ENCODE measurements around the gene ZGPAT.
"Not testable (repeated sequence)": the region's sequence is repeated elsewhere in the genome, so short reads cannot be mapped to it uniquely, and the experiment has no call there.

Gene ZGPAT

DNA sequence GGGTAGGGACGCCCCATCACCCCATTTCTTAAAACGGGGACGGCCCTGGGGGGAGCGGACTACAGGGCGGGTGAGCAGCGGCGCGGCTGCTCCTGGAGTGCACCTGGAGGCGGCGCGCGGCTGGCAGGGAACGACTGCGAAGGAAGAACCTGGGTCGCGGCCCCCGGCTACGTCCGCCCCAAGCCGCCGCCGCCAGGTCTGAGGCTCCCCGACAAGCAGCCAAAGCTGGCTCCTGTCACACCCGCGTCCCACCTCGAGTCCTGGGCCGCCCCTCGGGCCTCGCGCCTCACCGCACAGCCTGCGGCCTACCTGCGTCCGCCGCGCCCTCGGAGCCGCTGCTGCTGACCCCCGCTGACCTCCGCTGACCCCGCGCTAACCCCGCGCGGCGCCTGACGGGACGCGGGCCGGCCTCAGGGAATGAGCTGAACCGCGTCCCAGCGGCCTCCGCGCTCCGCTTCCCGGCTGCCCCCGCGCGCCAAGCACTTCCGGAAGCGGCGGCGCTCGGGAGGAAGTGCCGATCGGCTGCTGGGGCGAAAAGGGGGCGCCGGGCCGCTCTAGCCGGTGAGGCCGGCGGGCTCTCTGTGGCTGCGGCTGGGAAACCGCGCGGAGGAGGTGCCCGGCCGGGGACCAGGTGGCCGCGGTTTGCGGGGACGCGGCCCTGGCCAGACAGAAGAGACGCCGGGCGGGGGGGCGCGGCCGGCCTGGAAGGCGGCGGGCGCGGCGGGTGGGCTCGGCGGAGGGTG lies at the start of gene ZGPAT, which contains the start of gene ARFRP1:
Gene ZGPAT (plus strand): TSS at position 482 of the 743 bp plus-strand sequence. CDS start 542 bp downstream, outside the sequence.
Gene ARFRP1 (minus strand): TSS at position 419 of the 743 bp plus-strand sequence. CDS start 885 bp downstream, outside the sequence.
- peaks cover 4% of the 10 kb centered on the region for H3K4me1 ChIP-seq
- H3K9me3 ChIP-seq = no peaks in the 10 kb centered on the region
- no peaks in the 10 kb centered on the region for H3K27me3 ChIP-seq (ENCODE audit: low read depth)
- in situ Hi-C loops (cut with MboI; ENCODE audit: low sequenced_read_pairs) = no loop called here
- peaks cover 64% of the 10 kb centered on the region for H3K36me3 ChIP-seq (replicated peaks)
- DNase-seq (ENCODE audit: low spot score in 2 of 2) = peak; percentile 73 to 86
- peak within 1 kb of the TSS; percentile 78 for H3K4me3 ChIP-seq

DNA sequence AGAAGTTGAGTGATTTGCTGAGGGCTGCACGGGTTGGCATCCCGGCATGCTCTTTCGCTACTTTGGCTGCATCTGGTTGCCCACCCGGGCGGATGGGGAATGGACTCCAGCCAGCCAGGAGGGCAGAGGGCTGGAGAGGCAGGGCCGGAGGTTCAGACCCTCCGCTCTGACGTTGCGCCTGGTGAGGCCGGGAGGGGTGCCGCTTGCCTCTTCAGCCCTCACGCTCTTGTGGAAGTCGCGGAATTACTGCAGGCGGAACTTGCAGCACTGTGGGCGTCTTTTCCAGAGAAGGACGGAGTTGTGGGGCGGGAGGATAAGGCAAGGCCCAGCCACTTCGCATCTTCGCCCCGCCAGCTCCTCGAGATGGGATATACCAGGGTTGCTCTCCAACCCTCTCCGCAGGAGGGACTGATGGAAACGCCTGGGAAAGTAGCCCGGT lies 49.1 kb upstream of the ZGPAT start:
- DNase-seq (ENCODE audit: low spot score in 2 of 2) = peak in 1 of 2 experiments; percentile 37
- Histone ChIP-seq H3K36me3 (replicated peaks) (peaks cover 20% of the 10 kb centered on the region), H3K9me3 (no peaks in the 10 kb centered on the region), H3K4me3 (peak overlapping the region; percentile 96), H3K4me1 (peaks cover 14% of the 10 kb centered on the region), H3K27me3 (ENCODE audit: low read depth) (no peaks in the 10 kb centered on the region)
- in situ Hi-C loops (cut with MboI; ENCODE audit: low sequenced_read_pairs) = no loop called here

DNA sequence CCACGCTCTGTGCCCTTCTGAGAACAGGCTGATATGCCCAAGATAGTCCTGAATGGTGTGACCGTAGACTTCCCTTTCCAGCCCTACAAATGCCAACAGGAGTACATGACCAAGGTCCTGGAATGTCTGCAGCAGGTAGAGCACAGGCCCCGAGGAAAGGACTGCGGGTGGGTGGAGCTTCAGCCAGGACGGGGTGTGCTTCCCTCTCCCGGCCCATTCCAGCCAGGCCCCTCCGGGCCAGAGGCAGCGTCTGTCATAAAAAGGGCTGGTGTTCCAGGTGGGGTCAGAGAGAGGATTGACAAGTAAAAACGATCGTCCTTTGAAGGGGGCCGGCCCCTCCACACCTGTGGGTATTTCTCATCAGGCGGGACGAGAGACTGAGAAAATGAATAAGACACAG lies 48.5 kb upstream of the ZGPAT start:
- Histone ChIP-seq H3K36me3 (replicated peaks) (peaks cover 23% of the 10 kb centered on the region), H3K4me3 (peak overlapping the region; percentile 96), H3K4me1 (peaks cover 8% of the 10 kb centered on the region), H3K27me3 (ENCODE audit: low read depth) (no peaks in the 10 kb centered on the region), H3K9me3 (no peaks in the 10 kb centered on the region)
- DNase-seq (ENCODE audit: low spot score in 2 of 2) = no peak
- in situ Hi-C loops (cut with MboI; ENCODE audit: low sequenced_read_pairs) = no loop called here

- in situ Hi-C loops (cut with MboI; ENCODE audit: low sequenced_read_pairs); H3K9me3 ChIP-seq; DNase-seq (ENCODE audit: low spot score in 2 of 2); H3K4me1 ChIP-seq; H3K4me3 ChIP-seq; H3K27me3 ChIP-seq (ENCODE audit: low read depth): not testable (repeated sequence)
- peaks cover 24% of the 10 kb centered on the region for H3K36me3 ChIP-seq (replicated peaks)
Measured at GRCh38 chr20:63660174-63660573, 47.7 kb upstream of the ZGPAT start.

GRCh38 chr20:63660622-63661021 lies 47.2 kb upstream of the ZGPAT start:
- peaks cover 8% of the 10 kb centered on the region; the same call in 1 of the 2 replicates for H3K4me1 ChIP-seq
- H3K36me3 ChIP-seq (replicated peaks) = peaks cover 26% of the 10 kb centered on the region
- H3K27me3 ChIP-seq (ENCODE audit: low read depth) = no peaks in the 10 kb centered on the region
- H3K9me3 ChIP-seq = no peaks in the 10 kb centered on the region
- no peak overlapping the region for H3K4me3 ChIP-seq
- in situ Hi-C loops (cut with MboI; ENCODE audit: low sequenced_read_pairs) = no loop called here
- DNase-seq (ENCODE audit: low spot score in 2 of 2) = no peak

DNA sequence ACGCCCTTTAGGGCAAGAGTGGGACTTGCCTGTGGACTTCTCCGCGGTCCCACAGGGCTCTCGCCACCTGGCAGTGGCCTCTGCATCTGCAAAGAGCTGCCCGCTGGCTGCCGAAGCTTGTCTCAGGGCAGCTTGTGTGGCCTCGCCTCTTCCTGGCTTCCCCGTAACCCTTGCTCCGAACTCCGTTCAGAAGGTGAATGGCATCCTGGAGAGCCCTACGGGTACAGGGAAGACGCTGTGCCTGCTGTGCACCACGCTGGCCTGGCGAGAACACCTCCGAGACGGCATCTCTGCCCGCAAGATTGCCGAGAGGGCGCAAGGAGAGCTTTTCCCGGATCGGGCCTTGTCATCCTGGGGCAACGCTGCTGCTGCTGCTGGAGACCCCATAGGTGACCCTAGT lies 46.7 kb upstream of the ZGPAT start:
- Histone ChIP-seq H3K4me1 (peaks cover 8% of the 10 kb centered on the region; the same call in 1 of the 2 replicates), H3K27me3 (ENCODE audit: low read depth) (no peaks in the 10 kb centered on the region), H3K9me3 (no peaks in the 10 kb centered on the region), H3K4me3 (no peak overlapping the region), H3K36me3 (replicated peaks) (peaks cover 29% of the 10 kb centered on the region)
- in situ Hi-C loops (cut with MboI; ENCODE audit: low sequenced_read_pairs) = no loop called here
- DNase-seq (ENCODE audit: low spot score in 2 of 2) = no peak

GRCh38 chr20:63661959-63662812 lies 45.7 kb upstream of the ZGPAT start:
- H3K36me3 ChIP-seq (replicated peaks) = peaks cover 36% of the 10 kb centered on the region
- H3K27me3 ChIP-seq (ENCODE audit: low read depth) = no peaks in the 10 kb centered on the region
- peaks cover 5% of the 10 kb centered on the region; the same call in 1 of the 2 replicates for H3K4me1 ChIP-seq
- no peaks in the 10 kb centered on the region for H3K9me3 ChIP-seq
- in situ Hi-C loops (cut with MboI; ENCODE audit: low sequenced_read_pairs) = no loop called here
- no peak overlapping the region for H3K4me3 ChIP-seq
- DNase-seq (ENCODE audit: low spot score in 2 of 2) = no peak

GRCh38 chr20:63662813-63663189 lies 45.0 kb upstream of the ZGPAT start:
- 0 out of 2 replicates have a peak, but pooled peaks cover 2% of the 10 kb centered on the region for H3K4me1 ChIP-seq
- H3K9me3 ChIP-seq = no peaks in the 10 kb centered on the region
- DNase-seq (ENCODE audit: low spot score in 2 of 2) = no peak
- no peaks in the 10 kb centered on the region for H3K27me3 ChIP-seq (ENCODE audit: low read depth)
- H3K4me3 ChIP-seq = no peak overlapping the region
- in situ Hi-C loops (cut with MboI; ENCODE audit: low sequenced_read_pairs) = no loop called here
- peaks cover 41% of the 10 kb centered on the region for H3K36me3 ChIP-seq (replicated peaks)

DNA sequence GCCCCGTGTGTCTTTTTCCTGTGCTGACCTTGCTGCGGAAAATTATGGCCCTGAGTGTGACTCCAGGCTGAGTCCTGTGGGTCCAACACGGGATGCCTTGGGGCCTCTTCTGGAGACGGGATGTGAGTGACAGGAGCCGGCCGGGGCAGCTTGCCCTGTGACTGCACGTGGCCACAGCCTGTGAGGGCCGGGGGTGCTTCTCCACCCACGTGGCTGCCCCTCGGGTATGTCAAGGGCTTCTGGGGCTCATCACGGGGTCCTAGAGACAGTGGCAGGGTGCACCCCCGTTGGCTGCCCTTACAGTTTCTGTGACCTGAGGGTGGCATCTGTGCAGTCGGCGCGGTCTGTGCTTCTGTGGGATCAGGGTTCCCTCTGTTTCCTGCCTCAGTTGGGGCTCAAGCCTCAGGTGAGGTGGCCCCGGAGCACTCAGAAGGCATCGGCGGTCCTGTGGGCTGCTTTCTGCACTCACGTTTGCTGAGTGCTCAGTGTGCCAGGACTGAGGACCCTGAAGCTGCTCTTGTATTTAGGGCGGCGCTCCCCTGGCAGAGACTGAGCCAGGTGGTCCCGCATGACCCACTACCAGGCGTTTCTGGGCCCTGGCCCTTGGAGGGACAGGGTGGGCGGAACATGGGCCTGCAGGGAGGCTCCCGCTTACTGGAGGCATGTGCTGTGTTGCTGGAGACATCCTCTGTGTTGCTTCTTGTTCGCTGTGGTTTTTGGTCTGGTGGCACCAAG lies 44.3 kb upstream of the ZGPAT start:
- peaks cover 43% of the 10 kb centered on the region for H3K36me3 ChIP-seq (replicated peaks)
- no peaks in the 10 kb centered on the region for H3K9me3 ChIP-seq
- H3K4me3 ChIP-seq = no peak overlapping the region
- no peaks in the 10 kb centered on the region for H3K27me3 ChIP-seq (ENCODE audit: low read depth)
- in situ Hi-C loops (cut with MboI; ENCODE audit: low sequenced_read_pairs) = no loop called here
- 0 out of 2 replicates have a peak, but pooled peaks cover 2% of the 10 kb centered on the region for H3K4me1 ChIP-seq
- no peak for DNase-seq (ENCODE audit: low spot score in 2 of 2)

DNA sequence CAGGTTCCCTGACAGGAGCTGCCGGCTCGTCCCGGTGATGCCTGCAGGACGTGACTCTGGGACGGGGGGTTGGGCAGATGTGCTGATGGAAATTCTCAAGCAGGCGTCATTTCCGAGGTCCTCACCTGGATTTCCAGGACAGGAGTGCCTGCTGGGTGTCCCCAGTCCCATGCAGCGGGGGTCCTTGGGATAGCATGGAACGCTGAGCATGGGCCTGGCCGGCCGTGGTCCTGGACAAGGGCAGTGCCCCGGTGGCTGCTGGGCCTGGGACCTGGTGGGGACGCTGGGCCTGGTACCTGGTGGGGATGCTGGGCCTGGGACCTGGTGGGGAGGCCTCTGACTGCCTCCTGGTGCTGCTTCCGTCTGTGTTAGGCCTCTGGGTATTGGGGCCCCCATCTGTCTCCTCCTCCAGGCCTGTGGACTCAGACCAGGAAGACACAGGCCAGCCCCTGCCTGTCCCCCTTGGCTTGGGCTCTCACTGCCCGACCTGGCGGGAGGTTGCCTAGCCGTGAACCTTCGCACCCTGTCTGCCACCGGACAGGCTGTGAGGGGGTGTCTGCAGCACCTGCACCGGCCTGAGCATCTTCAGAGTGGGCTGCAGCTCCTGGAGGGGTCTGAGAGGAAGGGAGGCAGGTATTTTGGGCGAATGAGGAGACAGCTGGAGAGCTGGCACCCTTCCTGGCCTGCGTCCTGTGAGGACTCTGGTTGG lies 43.5 kb upstream of the ZGPAT start:
- DNase-seq (ENCODE audit: low spot score in 2 of 2) = no peak
- H3K27me3 ChIP-seq (ENCODE audit: low read depth) = no peaks in the 10 kb centered on the region
- H3K9me3 ChIP-seq = no peaks in the 10 kb centered on the region
- H3K4me3 ChIP-seq = no peak overlapping the region
- H3K36me3 ChIP-seq (replicated peaks) = peaks cover 46% of the 10 kb centered on the region
- in situ Hi-C loops (cut with MboI; ENCODE audit: low sequenced_read_pairs) = no loop called here
- 0 out of 2 replicates have a peak, but pooled peaks cover 2% of the 10 kb centered on the region for H3K4me1 ChIP-seq

- Histone ChIP-seq H3K27me3 (ENCODE audit: low read depth) (no peaks in the 10 kb centered on the region), H3K4me3 (no peak overlapping the region), H3K4me1 (no peaks in the 10 kb centered on the region), H3K9me3 (no peaks in the 10 kb centered on the region), H3K36me3 (replicated peaks) (peaks cover 46% of the 10 kb centered on the region)
- in situ Hi-C loops (cut with MboI; ENCODE audit: low sequenced_read_pairs) = no loop called here
- no peak for DNase-seq (ENCODE audit: low spot score in 2 of 2)
Measured at GRCh38 chr20:63664861-63665594, 42.8 kb upstream of the ZGPAT start.

GRCh38 chr20:63665708-63666107 lies 42.1 kb upstream of the ZGPAT start:
- H3K36me3 ChIP-seq (replicated peaks) = peaks cover 46% of the 10 kb centered on the region
- DNase-seq (ENCODE audit: low spot score in 2 of 2) = no peak
- in situ Hi-C loops (cut with MboI; ENCODE audit: low sequenced_read_pairs) = no loop called here

More at GRCh38 chr20:63665708-63666107, 42.1 kb upstream of the ZGPAT start:
- no peak overlapping the region for H3K4me3 ChIP-seq
- H3K4me1 ChIP-seq = no peaks in the 10 kb centered on the region
- H3K27me3 ChIP-seq (ENCODE audit: low read depth) = no peaks in the 10 kb centered on the region
- H3K9me3 ChIP-seq = no peaks in the 10 kb centered on the region

Data from HAP-1 (cell line).